ENCODE data around the gene ZEB1. TPM values are rescaled to one million over a fixed set of nuclear protein-coding genes. Genes with fewer than 3 reads are reported as not detected.

Gene ZEB1
- total and polyA plus RNA-seq, 2 of the 8 experiments (the other 6 are each of a cell fraction or from before 2014, with no cell fraction given), result 0.08 to 0.15 TPM

DNA sequence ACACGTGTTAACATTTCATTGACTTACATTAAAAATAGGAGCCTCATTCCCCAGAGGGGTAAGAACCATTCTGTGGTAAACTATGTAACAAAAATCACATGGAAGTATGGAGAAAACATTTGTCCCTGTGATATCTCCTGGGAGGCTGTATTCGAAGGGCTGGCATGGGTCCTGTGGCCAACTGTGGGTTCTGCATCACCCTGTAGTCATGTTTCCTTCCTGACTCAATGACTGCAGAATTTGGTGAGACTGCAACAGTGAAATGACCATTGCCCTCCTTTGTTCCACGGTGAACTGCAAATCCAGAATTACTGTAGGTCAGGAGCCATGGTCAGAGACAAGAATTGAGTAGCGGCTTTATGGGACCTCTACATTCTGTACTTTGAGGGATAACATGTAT lies 3.6 kb upstream of the ZEB1 start (continued):
- TF ChIP-seq SIN3A (conservative IDR thresholded peaks at IDR 0.05 in 1 of 2, IDR thresholded peaks at IDR 0.05 in 1 of 2; ENCODE audit: low read depth in 1 of 2, low read length in 2 of 2) (no peak), TBP (IDR thresholded peaks at IDR 0.05; ENCODE audit: low read depth, low read length) (no peak), SP2 (IDR thresholded peaks at IDR 0.05; ENCODE audit: low read length) (no peak), SP1 (IDR thresholded peaks at IDR 0.05; ENCODE audit: low read depth, low read length) (no peak), GABPA (IDR thresholded peaks at IDR 0.05; ENCODE audit: borderline replicate concordance, insufficient read depth, low read length) (no peak)
- TF ChIP-seq, protein P1, sequence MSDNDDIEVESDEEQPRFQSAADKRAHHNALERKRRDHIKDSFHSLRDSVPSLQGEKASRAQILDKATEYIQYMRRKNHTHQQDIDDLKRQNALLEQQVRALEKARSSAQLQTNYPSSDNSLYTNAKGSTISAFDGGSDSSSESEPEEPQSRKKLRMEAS (IDR thresholded peaks at IDR 0.05), result no peak
